ENCODE measurements around the gene PF4V1. TPM values are rescaled to one million over a fixed set of nuclear protein-coding genes. Genes with fewer than 3 reads are reported as not detected.

Gene PF4V1
- total RNA-seq, 1 experiment from 2014 or later = not detected

DNA sequence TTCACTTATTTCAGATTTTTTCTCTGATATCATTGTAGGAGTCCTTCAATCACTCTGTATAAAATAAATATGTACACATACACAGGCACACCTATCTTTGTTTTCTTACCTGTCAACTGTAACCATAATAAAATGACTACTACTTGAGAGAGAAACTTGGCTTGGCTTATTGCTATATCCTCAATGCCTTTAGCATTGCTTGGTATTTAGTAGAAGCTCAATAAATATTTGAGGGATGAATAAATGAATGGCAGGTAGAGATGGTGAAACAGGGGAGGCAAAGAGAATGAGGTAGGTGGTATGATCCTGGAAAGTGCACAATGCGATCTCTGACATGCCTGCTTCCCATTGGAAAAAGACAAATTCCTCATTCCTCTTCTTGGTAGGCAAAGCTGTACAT is 38.4 kb upstream of the PF4V1 start:
- H3K9me3 ChIP-seq (ENCODE audit: insufficient read depth, low read depth) = no peaks in the 10 kb centered on the region
- H3K36me3 ChIP-seq (ENCODE audit: low read depth) = no peaks in the 10 kb centered on the region
- CTCF ChIA-PET = no interaction called here
- DNase-seq = peak in 1 of 2 experiments; percentile 35
- no TSS peak for BruUV-seq (replicated peaks)
- no peaks in the 10 kb centered on the region for H3K79me2 ChIP-seq (ENCODE audit: low read depth)
- no peak overlapping the region for H3K4me3 ChIP-seq
- TF ChIP-seq EZH2 (IDR thresholded peaks at IDR 0.05; ENCODE audit: low read depth) (no peak), CTCF (conservative IDR thresholded peaks at IDR 0.05) (no peak)
- intact Hi-C loops (cut with micrococcal nuclease; ENCODE audit: unreplicated experiment) = no loop called here
- H3K4me2 ChIP-seq = no peak overlapping the region
- H3K27ac ChIP-seq = no peak overlapping the region
- H2AFZ ChIP-seq = no peak overlapping the region
- no peaks in the 10 kb centered on the region for H4K20me1 ChIP-seq (ENCODE audit: insufficient read depth)
- H3K27me3 ChIP-seq (ENCODE audit: insufficient read depth, low read depth) = no peaks in the 10 kb centered on the region
- no peaks in the 10 kb centered on the region for H3K9me2 ChIP-seq (ENCODE audit: insufficient read depth)
- H3F3A ChIP-seq (ENCODE audit: insufficient read depth, low read depth) = no peaks in the 10 kb centered on the region
- peaks cover 6% of the 10 kb centered on the region; the same call in 1 of the 2 replicates for H3K4me1 ChIP-seq (replicated peaks; ENCODE audit: insufficient read depth)
- POLR2A ChIA-PET (ENCODE audit: unreplicated experiment) = no interaction called here

GRCh38 chr4:73815145-73815544 is 38.0 kb upstream of the PF4V1 start:
- Histone ChIP-seq H3K9me2 (ENCODE audit: insufficient read depth) (no peaks in the 10 kb centered on the region), H3K27me3 (ENCODE audit: insufficient read depth, low read depth) (no peaks in the 10 kb centered on the region), H3K9me3 (ENCODE audit: insufficient read depth, low read depth) (no peaks in the 10 kb centered on the region), H3K4me1 (replicated peaks; ENCODE audit: insufficient read depth) (peaks cover 6% of the 10 kb centered on the region; the same call in 1 of the 2 replicates), H3F3A (ENCODE audit: insufficient read depth, low read depth) (no peaks in the 10 kb centered on the region), H3K27ac (no peak overlapping the region), H2AFZ (no peak overlapping the region), H3K4me3 (no peak overlapping the region), H3K79me2 (ENCODE audit: low read depth) (no peaks in the 10 kb centered on the region), H3K36me3 (ENCODE audit: low read depth) (no peaks in the 10 kb centered on the region), H4K20me1 (ENCODE audit: insufficient read depth) (no peaks in the 10 kb centered on the region), H3K4me2 (no peak overlapping the region)
- TF ChIP-seq CTCF (conservative IDR thresholded peaks at IDR 0.05) (no peak), EZH2 (IDR thresholded peaks at IDR 0.05; ENCODE audit: low read depth) (no peak)
- CTCF ChIA-PET = no interaction called here
- no TSS peak for BruUV-seq (replicated peaks)
- no peak for DNase-seq
- intact Hi-C loops (cut with micrococcal nuclease; ENCODE audit: unreplicated experiment) = no loop called here
- POLR2A ChIA-PET (ENCODE audit: unreplicated experiment) = no interaction called here

GRCh38 chr4:73816814-73817213 is 36.3 kb upstream of the PF4V1 start:
- BruUV-seq (replicated peaks) = no TSS peak
- H3K27me3 ChIP-seq (ENCODE audit: insufficient read depth, low read depth) = no peaks in the 10 kb centered on the region
- H3K36me3 ChIP-seq (ENCODE audit: low read depth) = no peaks in the 10 kb centered on the region
- 0 out of 2 replicates have a peak overlapping the region, but pooled peaks have one; percentile 19 for H3K27ac ChIP-seq
- POLR2A ChIA-PET (ENCODE audit: unreplicated experiment) = no interaction called here
- H3K4me3 ChIP-seq = no peak overlapping the region
- no peak overlapping the region for H3K4me2 ChIP-seq
- H4K20me1 ChIP-seq (ENCODE audit: insufficient read depth) = no peaks in the 10 kb centered on the region
- no peaks in the 10 kb centered on the region for H3K9me3 ChIP-seq (ENCODE audit: insufficient read depth, low read depth)
- no peaks in the 10 kb centered on the region for H3K79me2 ChIP-seq (ENCODE audit: low read depth)
- intact Hi-C loops (cut with micrococcal nuclease; ENCODE audit: unreplicated experiment) = no loop called here
- CTCF ChIA-PET = no interaction called here
- peaks cover 6% of the 10 kb centered on the region; the same call in 1 of the 2 replicates for H3K4me1 ChIP-seq (replicated peaks; ENCODE audit: insufficient read depth)
- H3K9me2 ChIP-seq (ENCODE audit: insufficient read depth) = no peaks in the 10 kb centered on the region
- peak; percentile 2 to 48 for DNase-seq
- H3F3A ChIP-seq (ENCODE audit: insufficient read depth, low read depth) = no peaks in the 10 kb centered on the region
- H2AFZ ChIP-seq = no peak overlapping the region
- TF ChIP-seq CTCF (conservative IDR thresholded peaks at IDR 0.05) = no peak

All from PC-9 (cell line).